Activated B cell treated with CpG ODN at 0.5 μM for 24 hours (primary cell): ENCODE results near the gene IFNL3. TPM values are rescaled to one million over a fixed set of nuclear protein-coding genes. Genes with fewer than 3 reads are reported as not detected.

ENCODE experiments used
- ATAC-seq: fragments of 200-7000 bp; cut with Tn5 transposase; one replicate; pipeline ENCODE4 v1.10.0; 2021; ENCODE audit warnings: low read depth, mild to moderate bottlenecking, moderate library complexity
- CTCF ChIA-PET: fragments of 350-600 bp; sonication (Branson Sonifier 250); formaldehyde crosslinking; loops from one replicate; lab custom pipeline; 2021; ENCODE audit warnings: antibody characterized with exemption; lab: Charles Lee
- POLR2A ChIA-PET: fragments of 350-600 bp; sonication (Branson Sonifier 250); formaldehyde crosslinking; loops from one replicate; lab custom pipeline; 2021; ENCODE audit warnings: antibody characterized with exemption; lab: Charles Lee
- DNase-seq: peaks from one replicate; pipeline ENCODE4 v3.0.0; 2022
- H3K27ac Mint-ChIP-seq: one replicate; pipeline ENCODE4 v1.8.0; 2020; ENCODE audit warnings: mixed read lengths
- H3K27me3 Mint-ChIP-seq: one replicate; pipeline ENCODE4 v1.8.0; 2021; ENCODE audit warnings: mixed read lengths
- H3K36me3 Mint-ChIP-seq: one replicate; pipeline ENCODE4 v1.8.0; 2021; ENCODE audit warnings: low read depth, mixed read lengths
- H3K4me1 Mint-ChIP-seq: one replicate; pipeline ENCODE4 v1.8.0; 2021; ENCODE audit warnings: mixed read lengths
- H3K4me3 Mint-ChIP-seq: one replicate; pipeline ENCODE4 v1.8.0; 2020; ENCODE audit warnings: mild to moderate bottlenecking, mixed read lengths
- H3K9me3 Mint-ChIP-seq: one replicate; pipeline ENCODE4 v1.8.0; 2020; ENCODE audit warnings: mixed read lengths
- intact Hi-C: fragments of 100-400 bp; cut with micrococcal nuclease; formaldehyde crosslinking; loops from one replicate; pipeline ENCODE4 v1.15.1; 2024
- total RNA-seq: library from RNA; stranded (reverse); gene quantifications from 2 replicates; pipeline ENCODE4 v1.2.3, GENCODE V29; 2022
- TF ChIP-seq, protein P1 (sequence below): fragments of 200-600 bp; IDR thresholded peaks from one replicate; pipeline ENCODE4 v1.8.0; 2022; ENCODE audit warnings: antibody characterized with exemption, mild to moderate bottlenecking

IFNL3 gene
- total RNA-seq, 1 donor from 2014 or later = not detected

GRCh38 chr19:39193803-39194202 lies 51.0 kb downstream of the IFNL3 start:
- ATAC-seq (no peak), DNase-seq (no peak)
- TF ChIP-seq, protein P1, sequence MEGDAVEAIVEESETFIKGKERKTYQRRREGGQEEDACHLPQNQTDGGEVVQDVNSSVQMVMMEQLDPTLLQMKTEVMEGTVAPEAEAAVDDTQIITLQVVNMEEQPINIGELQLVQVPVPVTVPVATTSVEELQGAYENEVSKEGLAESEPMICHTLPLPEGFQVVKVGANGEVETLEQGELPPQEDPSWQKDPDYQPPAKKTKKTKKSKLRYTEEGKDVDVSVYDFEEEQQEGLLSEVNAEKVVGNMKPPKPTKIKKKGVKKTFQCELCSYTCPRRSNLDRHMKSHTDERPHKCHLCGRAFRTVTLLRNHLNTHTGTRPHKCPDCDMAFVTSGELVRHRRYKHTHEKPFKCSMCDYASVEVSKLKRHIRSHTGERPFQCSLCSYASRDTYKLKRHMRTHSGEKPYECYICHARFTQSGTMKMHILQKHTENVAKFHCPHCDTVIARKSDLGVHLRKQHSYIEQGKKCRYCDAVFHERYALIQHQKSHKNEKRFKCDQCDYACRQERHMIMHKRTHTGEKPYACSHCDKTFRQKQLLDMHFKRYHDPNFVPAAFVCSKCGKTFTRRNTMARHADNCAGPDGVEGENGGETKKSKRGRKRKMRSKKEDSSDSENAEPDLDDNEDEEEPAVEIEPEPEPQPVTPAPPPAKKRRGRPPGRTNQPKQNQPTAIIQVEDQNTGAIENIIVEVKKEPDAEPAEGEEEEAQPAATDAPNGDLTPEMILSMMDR = no peak
- intact Hi-C loops = no loop called here
- H3K27ac Mint-ChIP-seq = no peak overlapping the region
- H3K27me3 Mint-ChIP-seq = peaks cover 38% of the 10 kb centered on the region
- CTCF ChIA-PET = no interaction called here
- POLR2A ChIA-PET = no interaction called here
- H3K4me3 Mint-ChIP-seq = no peak overlapping the region
- no peaks in the 10 kb centered on the region for H3K9me3 Mint-ChIP-seq
- no peaks in the 10 kb centered on the region for H3K36me3 Mint-ChIP-seq
- H3K4me1 Mint-ChIP-seq = peaks cover 9% of the 10 kb centered on the region

Other genes with a start within 250 kb of the IFNL3 start
- 0.24 TPM in 1 of 2 replicates, not detected in the other for gene FBXO27, start 212.5 kb downstream of the IFNL3 start, total RNA-seq
- not detected in 2 replicates for gene ACP7, start 160.6 kb downstream of the IFNL3 start, total RNA-seq
- 13.7 and 14.2 TPM in 2 replicates for gene PAK4, start 119.2 kb downstream of the IFNL3 start, total RNA-seq
- not detected in 2 replicates for gene NCCRP1, start 48.0 kb downstream of the IFNL3 start, total RNA-seq
- not detected in 2 replicates for gene SYCN, start 40.7 kb downstream of the IFNL3 start, total RNA-seq
- not detected in 2 replicates for gene IFNL4, start 3.9 kb upstream of the IFNL3 start, total RNA-seq
- not detected in 2 replicates for gene IFNL2, start 23.4 kb upstream of the IFNL3 start, total RNA-seq
- not detected in 2 replicates for gene IFNL1, start 51.4 kb upstream of the IFNL3 start, total RNA-seq
- 0.58 and 0.71 TPM in 2 replicates for gene LRFN1, start 75.9 kb upstream of the IFNL3 start, total RNA-seq
- gene GMFG, start 91.0 kb upstream of the IFNL3 start, total RNA-seq = 149 and 168 TPM in 2 replicates
- gene SAMD4B, start 97.4 kb upstream of the IFNL3 start, total RNA-seq = 53.0 and 60.7 TPM in 2 replicates
- gene PAF1, start 146.1 kb upstream of the IFNL3 start, total RNA-seq = 50.3 and 52.4 TPM in 2 replicates
- 38.0 and 39.0 TPM in 2 replicates for gene MED29, start 146.4 kb upstream of the IFNL3 start, total RNA-seq
- 167 and 206 TPM in 2 replicates for gene ZFP36, start 161.8 kb upstream of the IFNL3 start, total RNA-seq
- 111 and 125 TPM in 2 replicates for gene PLEKHG2, start 167.7 kb upstream of the IFNL3 start, total RNA-seq
- 4,002 and 4,656 TPM in 2 replicates for gene RPS16, start 190.9 kb upstream of the IFNL3 start, total RNA-seq
- 184 and 200 TPM in 2 replicates for gene SUPT5H, start 200.6 kb upstream of the IFNL3 start, total RNA-seq
- gene TIMM50, start 235.8 kb upstream of the IFNL3 start, total RNA-seq = 63.8 and 68.9 TPM in 2 replicates